Fibroblast of skin of abdomen (primary cell): ENCODE measurements around the gene HMGXB3.

Source experiments
- DNase-seq: peaks from one replicate; pipeline ENCODE4 v3.0.0-alpha.2; 2013

The HMGXB3 gene

DNA sequence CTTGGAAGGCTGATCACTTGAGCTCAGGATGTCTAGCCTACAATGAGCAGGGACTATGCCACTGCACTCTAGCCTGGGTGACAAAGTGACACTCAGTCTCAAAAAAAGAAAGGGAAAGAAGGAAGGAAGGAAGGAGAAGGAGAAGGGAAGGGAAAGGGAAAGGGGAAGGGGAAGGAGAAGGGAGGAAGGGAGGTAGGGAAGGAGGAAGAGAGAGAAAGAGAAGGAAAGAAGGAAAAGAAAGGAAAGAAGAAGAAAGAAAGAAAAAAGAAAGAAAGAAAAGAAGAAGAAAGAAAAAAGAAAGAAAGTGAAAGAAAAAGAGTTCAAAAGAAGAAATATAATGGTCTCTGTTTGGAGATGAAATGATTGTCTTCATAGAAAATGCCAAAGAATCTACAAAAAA lies 96.6 kb downstream of the HMGXB3 start:
- DNase-seq: no peak

DNA sequence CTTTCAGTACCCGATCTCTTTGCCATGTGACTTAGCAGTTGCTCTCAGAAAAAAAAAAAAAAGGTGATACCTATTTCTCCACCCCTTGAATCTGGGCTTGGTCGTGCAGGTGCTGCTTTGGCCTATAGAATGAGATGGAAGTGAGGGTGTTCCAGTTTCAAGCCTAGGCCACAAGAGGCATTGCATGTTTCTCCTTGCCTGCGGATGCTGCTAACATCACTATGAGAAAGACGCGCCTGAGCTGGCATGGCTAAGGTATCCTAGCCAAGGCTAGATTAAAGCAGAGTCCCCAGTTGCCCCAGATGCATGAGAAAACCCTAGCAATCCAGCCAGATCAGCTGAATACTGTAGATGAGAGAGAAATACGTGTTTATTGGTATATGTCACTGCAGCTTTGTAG lies 100.5 kb downstream of the HMGXB3 start:
- no peak for DNase-seq
